SK-N-SH treated with all-trans-retinoic acid at 6 μM for 48 hours (cell line): ENCODE measurements around the gene UQCRH.

Experiments used
- ATAC-seq: fragments of 200-7000 bp; cut with Tn5 transposase; 3 replicates; pipeline ENCODE4 v1.9.1; 2020; ENCODE audit warnings: mild to moderate bottlenecking, moderate library complexity
- ARNTL ChIP-seq: fragments of 450-650 bp; formaldehyde crosslinking; IDR thresholded peaks from 2 replicates; pipeline ENCODE4 v1.5.0; 2020; ENCODE audit warnings: low read depth, mild to moderate bottlenecking, moderate library complexity, borderline replicate concordance
- BACH2 ChIP-seq: fragments of 250-450 bp; sonication (Bioruptor Pico); IDR thresholded peaks from 2 replicates; pipeline ENCODE4 v1.9.0; 2021; ENCODE audit warnings: mild to moderate bottlenecking, borderline replicate concordance
- CSDC2 ChIP-seq: fragments of 250-450 bp; sonication (Bioruptor Pico); IDR thresholded peaks from 2 replicates; pipeline ENCODE4 v1.5.0; 2020; ENCODE audit warnings: mild to moderate bottlenecking, moderate library complexity
- CSRNP3 ChIP-seq: fragments of 250-450 bp; sonication (Bioruptor Pico); IDR thresholded peaks from 2 replicates; pipeline ENCODE4 v1.5.1; 2021; ENCODE audit warnings: mild to moderate bottlenecking, moderate library complexity
- ESRRG ChIP-seq: fragments of 250-450 bp; sonication (Bioruptor Pico); IDR thresholded peaks from 2 replicates; pipeline ENCODE4 v1.6.1; 2021; ENCODE audit warnings: mild to moderate bottlenecking
- GLIS3 ChIP-seq: fragments of 250-450 bp; sonication (Bioruptor Pico); IDR thresholded peaks from 2 replicates; pipeline ENCODE4 v1.5.0; 2020; ENCODE audit warnings: mild to moderate bottlenecking, moderate library complexity
- ISL1 ChIP-seq: fragments of 250-450 bp; sonication (Bioruptor Pico); IDR thresholded peaks from 2 replicates; pipeline ENCODE4 v2.1.2; 2022; ENCODE audit warnings: mild to moderate bottlenecking, moderate library complexity
- OSR1 ChIP-seq: fragments of 250-450 bp; sonication (Bioruptor Pico); IDR thresholded peaks from 2 replicates; pipeline ENCODE4 v1.8.0; 2022; ENCODE audit warnings: moderate library complexity, mild to moderate bottlenecking, inconsistent platforms
- PATZ1 ChIP-seq: fragments of 250-450 bp; sonication (Bioruptor Pico); IDR thresholded peaks from 2 replicates; pipeline ENCODE4 v1.8.0; 2020; ENCODE audit warnings: mild to moderate bottlenecking, moderate library complexity, borderline replicate concordance
- PPARA ChIP-seq: fragments of 250-450 bp; sonication (Bioruptor Pico); IDR thresholded peaks from 2 replicates; pipeline ENCODE4 v1.5.0; 2020; ENCODE audit warnings: mild to moderate bottlenecking, borderline replicate concordance
- RARB ChIP-seq: fragments of 250-450 bp; sonication (Bioruptor Pico); IDR thresholded peaks from 2 replicates; pipeline ENCODE4 v1.8.0; 2021; ENCODE audit warnings: mild to moderate bottlenecking, moderate library complexity
- SNAI2 ChIP-seq: fragments of 250-450 bp; sonication (Bioruptor Pico); IDR thresholded peaks from 2 replicates; pipeline ENCODE4 v1.5.0; 2020; ENCODE audit warnings: mild to moderate bottlenecking, moderate library complexity
- TCF4 ChIP-seq: fragments of 250-450 bp; sonication (Bioruptor Pico); IDR thresholded peaks from 2 replicates; pipeline ENCODE4 v1.8.0; 2021; ENCODE audit warnings: mild to moderate bottlenecking, moderate library complexity, borderline replicate concordance
- TOX ChIP-seq: fragments of 250-450 bp; sonication (Bioruptor Pico); IDR thresholded peaks from 2 replicates; pipeline ENCODE4 v1.8.0; 2021; ENCODE audit warnings: mild to moderate bottlenecking, moderate library complexity, borderline replicate concordance
- TSHZ2 ChIP-seq: fragments of 250-450 bp; sonication (Bioruptor Pico); IDR thresholded peaks from 2 replicates; pipeline ENCODE4 v1.5.0; 2020; ENCODE audit warnings: mild to moderate bottlenecking, moderate library complexity
- ZC3H10 ChIP-seq: fragments of 250-450 bp; sonication (Bioruptor Pico); IDR thresholded peaks from 2 replicates; pipeline ENCODE4 v1.5.1; 2021; ENCODE audit warnings: mild to moderate bottlenecking, moderate library complexity
- ZFP3 ChIP-seq: fragments of 250-450 bp; sonication (Bioruptor Pico); IDR thresholded peaks from 2 replicates; pipeline ENCODE4 v1.5.0; 2020; ENCODE audit warnings: mild to moderate bottlenecking, moderate library complexity
- ZFP30 ChIP-seq: fragments of 450-650 bp; formaldehyde crosslinking; IDR thresholded peaks from 2 replicates; pipeline ENCODE4 v1.5.0; 2022; ENCODE audit warnings: mild to moderate bottlenecking, moderate library complexity
- ZNF565 ChIP-seq: fragments of 450-650 bp; formaldehyde crosslinking; conservative IDR thresholded peaks from 2 replicates; pipeline ENCODE4 v1.5.0; 2020; ENCODE audit warnings: low read depth, mild to moderate bottlenecking, moderate library complexity
- ZNF70 ChIP-seq: fragments of 450-650 bp; formaldehyde crosslinking; IDR thresholded peaks from 2 replicates; pipeline ENCODE4 v1.5.0; 2020; ENCODE audit warnings: mild to moderate bottlenecking, moderate library complexity
- TF ChIP-seq, protein P1 (sequence below): fragments of 250-450 bp; sonication (Bioruptor Pico); IDR thresholded peaks from 2 replicates; pipeline ENCODE4 v1.8.0; 2021; ENCODE audit warnings: low read depth, mild to moderate bottlenecking, moderate library complexity, borderline replicate concordance
- TF ChIP-seq, protein P2 (sequence below): fragments of 250-450 bp; sonication (Bioruptor Pico); IDR thresholded peaks from 2 replicates; pipeline ENCODE4 v1.5.1; 2020; ENCODE audit warnings: low read depth, mild to moderate bottlenecking, moderate library complexity

UQCRH gene

DNA sequence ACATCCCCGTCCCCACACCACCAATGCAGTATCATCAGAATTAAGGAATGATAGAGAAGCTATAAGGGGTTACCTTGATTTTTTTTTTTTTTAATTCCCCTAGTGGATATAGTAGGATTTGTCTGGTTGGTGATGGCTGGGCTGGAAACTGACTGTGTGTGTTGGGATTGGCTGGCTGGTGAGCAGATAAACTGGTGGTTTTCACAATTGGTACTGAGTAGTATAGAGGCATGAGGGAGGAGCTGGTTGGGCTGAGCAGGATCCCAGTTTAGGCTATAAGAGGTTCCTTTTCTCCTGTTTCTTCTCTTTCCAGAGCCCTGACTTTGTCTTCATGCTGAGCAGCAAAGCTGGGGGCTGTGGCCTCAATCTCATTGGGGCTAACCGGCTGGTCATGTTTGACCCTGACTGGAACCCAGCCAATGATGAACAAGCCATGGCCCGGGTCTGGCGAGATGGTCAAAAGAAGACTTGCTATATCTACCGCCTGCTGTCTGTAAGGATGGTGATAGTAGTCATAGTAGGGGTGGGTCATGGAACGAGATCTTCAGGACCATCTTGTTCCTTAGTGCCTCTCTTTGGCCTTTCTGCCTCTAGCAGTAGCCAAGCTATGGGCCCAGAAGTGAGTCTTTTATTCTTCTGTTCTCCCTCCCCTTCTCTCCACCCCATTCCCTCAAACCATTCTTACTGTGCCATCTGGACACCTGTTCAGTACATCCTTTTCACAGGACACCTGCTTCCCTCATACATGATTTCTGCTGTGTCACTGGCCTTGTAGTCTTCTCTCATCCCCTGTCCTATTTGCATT is 29.1 kb upstream of the UQCRH start:
- no peak for TF ChIP-seq ZNF565 (CRISPR knock-in tag)
- TF ChIP-seq ZFP30 (CRISPR knock-in tag), result no peak
- no peak for TF ChIP-seq TSHZ2
- TF ChIP-seq TOX, result no peak
- no peak for TF ChIP-seq ZFP3 (CRISPR knock-in tag)
- no peak for TF ChIP-seq CSDC2 (CRISPR knock-in tag)
- TF ChIP-seq ESRRG (CRISPR knock-in tag), result no peak
- no peak for TF ChIP-seq CSRNP3 (CRISPR knock-in tag)
- TF ChIP-seq OSR1, result no peak
- no peak for TF ChIP-seq ISL1 (CRISPR knock-in tag)
- no peak for TF ChIP-seq ARNTL (CRISPR knock-in tag)
- no peak for TF ChIP-seq TCF4 (CRISPR knock-in tag)
- no peak for TF ChIP-seq ZNF70 (CRISPR knock-in tag)
- no peak for TF ChIP-seq SNAI2 (CRISPR knock-in tag)
- no peak for TF ChIP-seq RARB (CRISPR knock-in tag)
- ATAC-seq, result peak; percentile 41

- ATAC-seq, result no peak
- TF ChIP-seq OSR1, result no peak
- TF ChIP-seq ESRRG (CRISPR knock-in tag), result no peak
- no peak for TF ChIP-seq TSHZ2
- no peak for TF ChIP-seq PPARA
- TF ChIP-seq BACH2 (CRISPR knock-in tag), result no peak
- TF ChIP-seq ZFP3 (CRISPR knock-in tag), result no peak
- TF ChIP-seq CSRNP3 (CRISPR knock-in tag), result no peak
- TF ChIP-seq RARB (CRISPR knock-in tag), result no peak
- TF ChIP-seq, protein P1, sequence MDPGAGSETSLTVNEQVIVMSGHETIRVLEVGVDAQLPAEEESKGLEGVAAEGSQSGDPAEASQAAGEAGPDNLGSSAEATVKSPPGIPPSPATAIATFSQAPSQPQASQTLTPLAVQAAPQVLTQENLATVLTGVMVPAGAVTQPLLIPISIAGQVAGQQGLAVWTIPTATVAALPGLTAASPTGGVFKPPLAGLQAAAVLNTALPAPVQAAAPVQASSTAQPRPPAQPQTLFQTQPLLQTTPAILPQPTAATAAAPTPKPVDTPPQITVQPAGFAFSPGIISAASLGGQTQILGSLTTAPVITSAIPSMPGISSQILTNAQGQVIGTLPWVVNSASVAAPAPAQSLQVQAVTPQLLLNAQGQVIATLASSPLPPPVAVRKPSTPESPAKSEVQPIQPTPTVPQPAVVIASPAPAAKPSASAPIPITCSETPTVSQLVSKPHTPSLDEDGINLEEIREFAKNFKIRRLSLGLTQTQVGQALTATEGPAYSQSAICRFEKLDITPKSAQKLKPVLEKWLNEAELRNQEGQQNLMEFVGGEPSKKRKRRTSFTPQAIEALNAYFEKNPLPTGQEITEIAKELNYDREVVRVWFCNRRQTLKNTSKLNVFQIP (CRISPR knock-in tag), result no peak
- TF ChIP-seq TCF4 (CRISPR knock-in tag), result no peak
- no peak for TF ChIP-seq ZC3H10 (CRISPR knock-in tag)
- TF ChIP-seq, protein P2, sequence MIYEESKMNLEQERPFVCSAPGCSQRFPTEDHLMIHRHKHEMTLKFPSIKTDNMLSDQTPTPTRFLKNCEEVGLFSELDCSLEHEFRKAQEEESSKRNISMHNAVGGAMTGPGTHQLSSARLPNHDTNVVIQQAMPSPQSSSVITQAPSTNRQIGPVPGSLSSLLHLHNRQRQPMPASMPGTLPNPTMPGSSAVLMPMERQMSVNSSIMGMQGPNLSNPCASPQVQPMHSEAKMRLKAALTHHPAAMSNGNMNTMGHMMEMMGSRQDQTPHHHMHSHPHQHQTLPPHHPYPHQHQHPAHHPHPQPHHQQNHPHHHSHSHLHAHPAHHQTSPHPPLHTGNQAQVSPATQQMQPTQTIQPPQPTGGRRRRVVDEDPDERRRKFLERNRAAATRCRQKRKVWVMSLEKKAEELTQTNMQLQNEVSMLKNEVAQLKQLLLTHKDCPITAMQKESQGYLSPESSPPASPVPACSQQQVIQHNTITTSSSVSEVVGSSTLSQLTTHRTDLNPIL (CRISPR knock-in tag), result no peak
- no peak for TF ChIP-seq ZNF565 (CRISPR knock-in tag)
- TF ChIP-seq PATZ1 (CRISPR knock-in tag), result no peak
- no peak for TF ChIP-seq ZNF70 (CRISPR knock-in tag)
- TF ChIP-seq ZFP30 (CRISPR knock-in tag), result no peak
- no peak for TF ChIP-seq GLIS3 (CRISPR knock-in tag)
- no peak for TF ChIP-seq CSDC2 (CRISPR knock-in tag)
- TF ChIP-seq, all 23 proteins: peak for 0
Measured at GRCh38 chr1:46275030-46275337, 28.5 kb upstream of the UQCRH start.
